Tibial nerve (tissue), 4 donors: ENCODE results near the gene RCVRN.

Experiments used
- EP300 ChIP-seq, 2 donors: sonication (generic); formaldehyde crosslinking; IDR thresholded peaks; one replicate each; pipeline ENCODE4 v1.6.1; 2017; ENCODE audit warnings: antibody characterized with exemption in 2 of 2, mild to moderate bottlenecking in 1 of 2
- POLR2A ChIP-seq, 2 donors: fragments of 450-650 bp; IDR thresholded peaks; one replicate each; pipeline ENCODE4 v1.6.1; 2017; ENCODE audit warnings: antibody characterized with exemption in 2 of 2, mild to moderate bottlenecking in 2 of 2, moderate library complexity in 2 of 2
- TF ChIP-seq, protein P1 (sequence below), 5 experiments: fragments of 200-600 bp in 3 of 5; fragments of 450-650 bp in 2 of 5; sonication (generic) in 3 of 5; IDR thresholded peaks; one replicate each; pipeline ENCODE4 v1.5.1; 2016 to 2019; ENCODE audit warnings: antibody characterized with exemption in 5 of 5, mild to moderate bottlenecking in 3 of 5, moderate library complexity in 2 of 5

DNA sequence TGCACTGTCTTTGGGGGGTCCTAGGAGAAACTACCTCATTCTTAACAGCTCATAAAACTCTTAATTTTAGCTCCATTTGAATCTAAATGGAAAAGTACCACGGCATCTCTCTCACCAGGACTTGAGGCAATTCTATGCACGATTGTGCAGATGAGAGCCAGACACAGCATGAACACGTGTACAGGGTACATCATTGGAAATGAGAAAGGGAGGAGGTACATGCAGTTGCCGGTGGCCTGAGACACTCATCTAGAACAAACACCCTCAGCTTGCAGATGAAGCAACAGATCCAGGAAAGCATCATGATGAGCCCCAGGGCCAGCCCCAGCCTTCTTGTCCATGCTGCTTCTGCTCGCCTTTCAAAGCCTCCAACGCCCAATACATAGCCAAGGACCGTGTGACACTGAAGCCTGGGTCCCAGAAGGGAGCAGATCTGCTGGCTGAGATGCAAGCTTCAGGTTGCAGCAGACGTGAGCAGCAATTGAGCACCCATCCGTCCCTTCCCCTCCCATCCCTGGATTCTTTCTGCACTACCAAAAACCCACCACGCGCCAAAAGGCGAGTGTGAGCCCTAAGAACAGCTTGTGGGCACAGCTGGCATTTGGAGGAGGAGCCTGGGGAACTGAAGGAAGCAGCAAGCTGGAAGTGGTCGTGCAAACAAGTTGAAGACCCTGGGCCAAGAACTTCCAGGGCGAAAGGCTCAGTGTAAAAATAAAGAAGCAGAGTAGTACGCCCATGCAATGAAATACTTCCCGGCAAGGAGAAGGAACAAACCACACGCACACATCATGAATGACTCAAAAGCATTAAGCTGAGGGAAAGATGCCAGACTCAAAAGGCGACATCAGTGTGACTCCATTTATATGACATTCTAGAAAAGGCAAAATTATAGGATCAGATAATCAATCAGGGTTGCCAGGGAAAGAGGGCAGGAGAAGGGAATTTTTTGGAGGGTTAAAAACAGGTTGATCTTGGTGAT, 7.3 kb upstream of the RCVRN start:
- TF ChIP-seq POLR2A (IDR thresholded peaks at IDR 0.05) (no peak), EP300 (IDR thresholded peaks at IDR 0.05) (no peak)
- TF ChIP-seq, protein P1, sequence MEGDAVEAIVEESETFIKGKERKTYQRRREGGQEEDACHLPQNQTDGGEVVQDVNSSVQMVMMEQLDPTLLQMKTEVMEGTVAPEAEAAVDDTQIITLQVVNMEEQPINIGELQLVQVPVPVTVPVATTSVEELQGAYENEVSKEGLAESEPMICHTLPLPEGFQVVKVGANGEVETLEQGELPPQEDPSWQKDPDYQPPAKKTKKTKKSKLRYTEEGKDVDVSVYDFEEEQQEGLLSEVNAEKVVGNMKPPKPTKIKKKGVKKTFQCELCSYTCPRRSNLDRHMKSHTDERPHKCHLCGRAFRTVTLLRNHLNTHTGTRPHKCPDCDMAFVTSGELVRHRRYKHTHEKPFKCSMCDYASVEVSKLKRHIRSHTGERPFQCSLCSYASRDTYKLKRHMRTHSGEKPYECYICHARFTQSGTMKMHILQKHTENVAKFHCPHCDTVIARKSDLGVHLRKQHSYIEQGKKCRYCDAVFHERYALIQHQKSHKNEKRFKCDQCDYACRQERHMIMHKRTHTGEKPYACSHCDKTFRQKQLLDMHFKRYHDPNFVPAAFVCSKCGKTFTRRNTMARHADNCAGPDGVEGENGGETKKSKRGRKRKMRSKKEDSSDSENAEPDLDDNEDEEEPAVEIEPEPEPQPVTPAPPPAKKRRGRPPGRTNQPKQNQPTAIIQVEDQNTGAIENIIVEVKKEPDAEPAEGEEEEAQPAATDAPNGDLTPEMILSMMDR (IDR thresholded peaks at IDR 0.05): no peak
